PFSK-1 (cell line): ENCODE data around the gene LYPD5.

Source experiments
- POLR2AphosphoS5 ChIP-seq: IDR thresholded peaks from 2 replicates; pipeline ENCODE4 v1.6.1; 2012; ENCODE audit warnings: low read depth, mild to moderate bottlenecking, control low read depth, low read length, moderate library complexity
- SIN3A ChIP-seq: IDR thresholded peaks from 2 replicates; pipeline ENCODE4 v1.6.1; 2012; ENCODE audit warnings: mild to moderate bottlenecking, low read length, moderate library complexity, borderline replicate concordance; ENCODE audit not compliant: insufficient read depth
- TAF1 ChIP-seq: IDR thresholded peaks from 2 replicates; pipeline ENCODE4 v1.6.1; 2012; ENCODE audit warnings: low read length, control low read depth, borderline replicate concordance; ENCODE audit not compliant: insufficient read depth
- TF ChIP-seq, protein P1 (sequence below), 2 experiments: IDR thresholded peaks; 2 replicates each; pipeline versions ENCODE4 v1.6.1 to v1.8.0; 2011 to 2012; ENCODE audit warnings: low read depth in 2 of 2, low read length in 2 of 2, control low read depth in 1 of 2, inconsistent platforms in 1 of 2, mild to moderate bottlenecking in 1 of 2, moderate library complexity in 1 of 2; ENCODE audit not compliant: insufficient read depth in 1 of 2

DNA sequence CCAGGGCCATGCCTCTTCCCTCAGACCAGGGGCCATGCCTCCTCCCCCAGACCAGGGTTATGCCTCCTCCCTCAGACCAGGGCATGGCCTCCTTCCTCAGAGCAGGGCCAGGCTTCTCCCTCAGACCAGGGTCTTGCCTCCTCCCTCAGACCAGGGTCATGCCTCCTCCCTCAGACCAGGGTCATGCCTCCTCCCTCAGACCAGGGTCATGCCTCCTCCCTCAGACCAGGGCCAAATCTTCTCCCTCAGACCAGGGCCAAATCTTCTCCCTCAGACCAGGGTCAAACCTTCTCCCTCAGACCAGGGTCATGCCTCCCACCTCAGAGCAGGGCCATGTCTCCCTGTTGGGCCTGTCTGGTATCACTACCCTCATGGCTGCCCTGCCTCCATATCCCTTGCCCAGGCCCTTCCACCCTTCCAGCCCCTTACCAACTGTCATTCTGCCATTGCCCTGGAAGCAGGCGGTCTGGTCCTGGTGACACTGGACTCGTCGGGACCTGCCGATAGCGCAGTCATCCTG, 4.2 kb downstream of the LYPD5 start:
- TF ChIP-seq POLR2AphosphoS5 (no peak), TAF1 (no peak), SIN3A (no peak)
- TF ChIP-seq, protein P1, sequence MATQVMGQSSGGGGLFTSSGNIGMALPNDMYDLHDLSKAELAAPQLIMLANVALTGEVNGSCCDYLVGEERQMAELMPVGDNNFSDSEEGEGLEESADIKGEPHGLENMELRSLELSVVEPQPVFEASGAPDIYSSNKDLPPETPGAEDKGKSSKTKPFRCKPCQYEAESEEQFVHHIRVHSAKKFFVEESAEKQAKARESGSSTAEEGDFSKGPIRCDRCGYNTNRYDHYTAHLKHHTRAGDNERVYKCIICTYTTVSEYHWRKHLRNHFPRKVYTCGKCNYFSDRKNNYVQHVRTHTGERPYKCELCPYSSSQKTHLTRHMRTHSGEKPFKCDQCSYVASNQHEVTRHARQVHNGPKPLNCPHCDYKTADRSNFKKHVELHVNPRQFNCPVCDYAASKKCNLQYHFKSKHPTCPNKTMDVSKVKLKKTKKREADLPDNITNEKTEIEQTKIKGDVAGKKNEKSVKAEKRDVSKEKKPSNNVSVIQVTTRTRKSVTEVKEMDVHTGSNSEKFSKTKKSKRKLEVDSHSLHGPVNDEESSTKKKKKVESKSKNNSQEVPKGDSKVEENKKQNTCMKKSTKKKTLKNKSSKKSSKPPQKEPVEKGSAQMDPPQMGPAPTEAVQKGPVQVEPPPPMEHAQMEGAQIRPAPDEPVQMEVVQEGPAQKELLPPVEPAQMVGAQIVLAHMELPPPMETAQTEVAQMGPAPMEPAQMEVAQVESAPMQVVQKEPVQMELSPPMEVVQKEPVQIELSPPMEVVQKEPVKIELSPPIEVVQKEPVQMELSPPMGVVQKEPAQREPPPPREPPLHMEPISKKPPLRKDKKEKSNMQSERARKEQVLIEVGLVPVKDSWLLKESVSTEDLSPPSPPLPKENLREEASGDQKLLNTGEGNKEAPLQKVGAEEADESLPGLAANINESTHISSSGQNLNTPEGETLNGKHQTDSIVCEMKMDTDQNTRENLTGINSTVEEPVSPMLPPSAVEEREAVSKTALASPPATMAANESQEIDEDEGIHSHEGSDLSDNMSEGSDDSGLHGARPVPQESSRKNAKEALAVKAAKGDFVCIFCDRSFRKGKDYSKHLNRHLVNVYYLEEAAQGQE (IDR thresholded peaks at IDR 0.05; ENCODE audit: insufficient read depth in 1 of 2, low read depth in 2 of 2, low read length in 2 of 2): no peak
